Glutamatergic neuron (in vitro differentiated cells): ENCODE measurements around the gene CTU2. TPM values are rescaled to one million over a fixed set of nuclear protein-coding genes. Genes with fewer than 3 reads are reported as not detected.
"Not testable (repeated sequence)": the region's sequence is repeated elsewhere in the genome, so short reads cannot be mapped to it uniquely, and the experiment has no call there.

Experiments used
- DNase-seq: peaks from one replicate; pipeline ENCODE4 v3.0.0; 2022
- H3K27ac Mint-ChIP-seq: one replicate; pipeline ENCODE4 v1.8.0; 2020; ENCODE audit warnings: mild to moderate bottlenecking, mixed read lengths, inconsistent platforms; ENCODE audit not compliant: unreplicated experiment
- H3K27me3 Mint-ChIP-seq: one replicate; pipeline ENCODE4 v1.8.0; 2020; ENCODE audit warnings: mild to moderate bottlenecking, moderate library complexity, mixed read lengths, inconsistent platforms; ENCODE audit not compliant: unreplicated experiment
- H3K36me3 Mint-ChIP-seq: one replicate; pipeline ENCODE4 v1.8.0; 2020; ENCODE audit warnings: mild to moderate bottlenecking, mixed read lengths, inconsistent platforms; ENCODE audit not compliant: unreplicated experiment
- H3K4me1 Mint-ChIP-seq: one replicate; pipeline ENCODE4 v1.8.0; 2020; ENCODE audit warnings: mild to moderate bottlenecking, low read depth, mixed read lengths, inconsistent platforms; ENCODE audit not compliant: unreplicated experiment
- H3K4me3 Mint-ChIP-seq: one replicate; pipeline ENCODE4 v1.8.0; 2020; ENCODE audit warnings: mild to moderate bottlenecking, mixed read lengths, inconsistent platforms; ENCODE audit not compliant: unreplicated experiment
- H3K9me3 Mint-ChIP-seq: one replicate; pipeline ENCODE4 v1.8.0; 2020; ENCODE audit warnings: mild to moderate bottlenecking, moderate library complexity, mixed read lengths, inconsistent platforms; ENCODE audit not compliant: unreplicated experiment
- total RNA-seq: library from RNA; stranded (reverse); fragmentation: NEBNext Ultra II Directional; extraction: Animal tissue kit (Norgen Biotek cat#: 25700); gene quantifications from one replicate; pipeline ENCODE4 v1.2.1, GENCODE V29; 2021; ENCODE audit not compliant: unreplicated experiment
- TF ChIP-seq, protein P1 (sequence below): fragments of 200-600 bp; sonication (generic); IDR thresholded peaks from one replicate; pipeline ENCODE4 v1.5.0; 2021; ENCODE audit not compliant: partially characterized antibody, unreplicated experiment

CTU2 gene
- total RNA-seq, 1 donor from 2014 or later = 32.4 TPM

DNA sequence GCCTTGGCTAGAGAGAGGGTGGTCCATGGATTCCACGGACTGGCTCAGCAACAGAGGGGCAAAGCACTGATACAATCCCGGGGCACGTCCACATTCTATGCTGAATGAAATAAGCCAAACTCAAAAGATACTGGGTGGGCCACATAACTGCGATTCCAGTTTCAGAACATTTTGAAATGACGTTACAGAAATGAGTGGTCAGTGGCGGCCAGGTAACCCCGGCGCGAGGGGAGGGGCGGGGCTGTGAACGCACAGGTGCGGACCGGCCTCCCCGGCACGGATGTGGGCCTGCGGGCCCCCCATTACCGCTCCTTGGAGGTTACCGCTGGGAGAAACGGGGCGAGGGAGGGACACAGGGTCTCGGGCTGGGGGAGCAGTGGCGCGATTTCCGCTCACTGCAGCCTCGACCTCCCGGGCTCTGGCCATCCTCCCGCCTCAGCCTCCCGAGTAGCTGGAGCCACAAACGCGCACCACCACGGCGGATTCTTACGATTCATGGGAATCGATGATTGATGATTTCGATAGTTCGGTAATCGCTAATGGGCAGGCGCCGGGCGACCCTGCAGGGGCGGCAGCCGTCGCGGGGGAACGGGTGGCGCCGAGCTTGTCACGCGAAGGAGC, 44.0 kb upstream of the CTU2 start:
- H3K4me3 Mint-ChIP-seq = peak overlapping the region; percentile 87
- peaks cover 10% of the 10 kb centered on the region for H3K27me3 Mint-ChIP-seq
- peaks cover 8% of the 10 kb centered on the region for H3K9me3 Mint-ChIP-seq
- no peak for DNase-seq
- H3K36me3 Mint-ChIP-seq = no peaks in the 10 kb centered on the region
- TF ChIP-seq, protein P1, sequence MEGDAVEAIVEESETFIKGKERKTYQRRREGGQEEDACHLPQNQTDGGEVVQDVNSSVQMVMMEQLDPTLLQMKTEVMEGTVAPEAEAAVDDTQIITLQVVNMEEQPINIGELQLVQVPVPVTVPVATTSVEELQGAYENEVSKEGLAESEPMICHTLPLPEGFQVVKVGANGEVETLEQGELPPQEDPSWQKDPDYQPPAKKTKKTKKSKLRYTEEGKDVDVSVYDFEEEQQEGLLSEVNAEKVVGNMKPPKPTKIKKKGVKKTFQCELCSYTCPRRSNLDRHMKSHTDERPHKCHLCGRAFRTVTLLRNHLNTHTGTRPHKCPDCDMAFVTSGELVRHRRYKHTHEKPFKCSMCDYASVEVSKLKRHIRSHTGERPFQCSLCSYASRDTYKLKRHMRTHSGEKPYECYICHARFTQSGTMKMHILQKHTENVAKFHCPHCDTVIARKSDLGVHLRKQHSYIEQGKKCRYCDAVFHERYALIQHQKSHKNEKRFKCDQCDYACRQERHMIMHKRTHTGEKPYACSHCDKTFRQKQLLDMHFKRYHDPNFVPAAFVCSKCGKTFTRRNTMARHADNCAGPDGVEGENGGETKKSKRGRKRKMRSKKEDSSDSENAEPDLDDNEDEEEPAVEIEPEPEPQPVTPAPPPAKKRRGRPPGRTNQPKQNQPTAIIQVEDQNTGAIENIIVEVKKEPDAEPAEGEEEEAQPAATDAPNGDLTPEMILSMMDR = no peak
- peak overlapping the region; percentile 73 for H3K27ac Mint-ChIP-seq
- peaks cover 7% of the 10 kb centered on the region for H3K4me1 Mint-ChIP-seq

DNA sequence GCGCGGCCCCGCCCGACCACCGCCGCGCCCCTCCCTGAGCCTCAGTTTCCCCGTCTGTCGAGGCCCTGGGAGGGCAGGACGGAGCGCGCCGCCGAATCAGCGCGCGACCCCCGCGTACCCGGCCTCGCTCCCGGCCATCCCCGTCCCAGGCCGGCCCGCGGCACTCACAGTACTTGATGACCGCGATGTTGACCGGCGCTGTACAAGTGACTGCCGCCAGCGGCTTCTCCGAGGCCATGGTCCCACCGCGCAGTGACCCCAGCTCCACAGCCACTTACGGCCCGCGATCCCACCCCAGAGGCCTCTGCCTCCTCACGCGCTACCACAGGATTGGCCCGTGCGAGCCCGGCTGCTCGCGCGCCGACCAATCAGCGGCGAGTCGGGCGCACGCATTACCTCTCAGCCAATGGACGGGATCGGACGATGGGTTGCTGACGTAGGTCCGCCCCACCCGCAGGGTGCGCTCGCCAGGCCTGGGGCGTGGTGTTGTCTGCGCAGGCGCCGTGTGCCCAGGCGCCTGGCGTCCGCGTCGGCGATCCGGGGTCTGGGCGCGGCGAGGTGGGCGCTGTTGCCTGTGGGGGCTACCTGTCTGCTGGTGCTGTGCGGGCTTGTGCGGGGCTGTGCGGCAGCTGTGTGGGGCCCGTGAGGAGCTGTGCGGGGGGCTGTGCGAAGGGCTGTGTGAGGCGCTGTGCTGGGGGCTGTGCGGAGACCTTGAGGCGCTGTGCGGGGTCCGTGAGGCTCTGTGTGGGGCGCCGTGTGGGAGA, 43.3 kb upstream of the CTU2 start, which contains the start of gene MVD:
MVD (minus strand) TSS at position 249 of the 764 bp plus-strand sequence; CDS start at position 238, 11 bp downstream.
- peak within 1 kb of the TSS; percentile 91 for H3K4me3 Mint-ChIP-seq
- TF ChIP-seq, protein P1 = no peak
- H3K4me1 Mint-ChIP-seq = peaks cover 9% of the 10 kb centered on the region
- H3K9me3 Mint-ChIP-seq = peaks cover 10% of the 10 kb centered on the region
- peaks cover 11% of the 10 kb centered on the region for H3K27me3 Mint-ChIP-seq
- H3K36me3 Mint-ChIP-seq = no peaks in the 10 kb centered on the region
- DNase-seq = peak; percentile 96
- peak within 1 kb of the TSS; percentile 73 for H3K27ac Mint-ChIP-seq

DNA sequence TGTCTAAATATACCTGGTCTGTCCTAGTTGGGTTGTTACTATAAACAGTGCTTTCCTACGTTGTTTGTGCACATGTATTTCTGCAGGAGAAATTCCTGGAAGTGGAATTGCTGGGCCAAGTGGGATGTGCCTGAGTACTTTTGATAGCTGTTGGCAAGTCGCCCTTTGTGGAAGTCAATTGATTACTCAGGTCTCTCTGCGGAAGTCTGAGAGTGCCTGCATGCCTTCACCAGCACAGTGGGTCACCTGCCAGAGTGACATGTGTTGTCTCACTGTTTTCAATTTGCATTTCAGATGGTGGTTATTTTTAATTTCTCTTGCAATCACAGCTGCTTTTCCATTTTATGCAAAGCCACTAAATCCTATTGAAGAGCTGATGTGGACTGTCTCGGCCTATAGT, 41.2 kb upstream of the CTU2 start:
- DNase-seq = no peak
- Mint-ChIP-seq H3K27me3 (peaks cover 11% of the 10 kb centered on the region), H3K27ac (no peak overlapping the region), H3K9me3 (peaks cover 11% of the 10 kb centered on the region), H3K4me1 (peaks cover 4% of the 10 kb centered on the region), H3K4me3 (peak overlapping the region; percentile 41), H3K36me3 (no peaks in the 10 kb centered on the region)
- TF ChIP-seq, protein P1 = no peak

DNA sequence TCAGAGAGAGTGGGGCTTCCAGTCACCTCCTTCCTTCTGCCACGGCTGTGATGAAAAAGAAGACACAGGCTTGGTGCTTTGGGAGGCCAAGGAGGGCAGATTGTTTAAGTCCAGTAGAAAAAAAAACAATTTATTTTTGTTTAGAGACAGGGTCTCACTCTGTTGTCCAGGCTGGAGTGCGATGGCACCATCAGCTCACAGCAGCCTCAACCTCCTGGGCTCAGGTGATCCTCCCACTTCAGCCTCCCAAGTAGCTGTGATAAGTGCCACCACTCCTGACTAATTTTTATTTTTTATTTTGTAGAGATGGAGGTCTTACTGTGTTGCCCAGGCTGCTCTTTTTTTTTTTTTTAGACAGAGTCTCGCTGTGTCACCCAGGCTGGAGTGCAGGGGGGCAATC, 40.7 kb upstream of the CTU2 start:
- Mint-ChIP-seq H3K4me3 (no peak overlapping the region), H3K27me3 (peaks cover 11% of the 10 kb centered on the region), H3K4me1 (peaks cover 4% of the 10 kb centered on the region), H3K9me3 (peaks cover 11% of the 10 kb centered on the region), H3K27ac (no peak overlapping the region), H3K36me3 (no peaks in the 10 kb centered on the region)
- no peak for DNase-seq
- TF ChIP-seq, protein P1 = no peak

DNA sequence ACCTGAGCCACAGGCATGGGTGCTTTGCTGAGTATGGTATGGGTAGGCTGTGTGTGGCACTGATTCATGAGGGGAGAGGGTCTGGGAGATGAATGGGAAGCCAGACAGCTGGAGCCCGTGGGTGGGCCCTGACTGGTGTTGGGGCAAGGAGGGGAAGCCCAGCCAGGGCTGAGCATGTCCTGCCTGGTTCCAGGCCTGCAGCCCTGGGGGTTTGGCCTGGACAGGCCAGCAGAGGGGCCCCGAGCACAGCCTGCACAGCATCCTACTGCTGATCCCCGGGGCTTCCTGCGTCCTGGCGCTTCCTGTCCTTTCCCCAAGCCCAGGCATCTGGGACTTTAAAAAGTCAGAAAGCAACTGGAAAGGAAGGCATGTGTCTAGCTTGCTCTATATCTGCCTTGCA, 38.8 kb upstream of the CTU2 start:
- no peak overlapping the region for H3K27ac Mint-ChIP-seq

DNA sequence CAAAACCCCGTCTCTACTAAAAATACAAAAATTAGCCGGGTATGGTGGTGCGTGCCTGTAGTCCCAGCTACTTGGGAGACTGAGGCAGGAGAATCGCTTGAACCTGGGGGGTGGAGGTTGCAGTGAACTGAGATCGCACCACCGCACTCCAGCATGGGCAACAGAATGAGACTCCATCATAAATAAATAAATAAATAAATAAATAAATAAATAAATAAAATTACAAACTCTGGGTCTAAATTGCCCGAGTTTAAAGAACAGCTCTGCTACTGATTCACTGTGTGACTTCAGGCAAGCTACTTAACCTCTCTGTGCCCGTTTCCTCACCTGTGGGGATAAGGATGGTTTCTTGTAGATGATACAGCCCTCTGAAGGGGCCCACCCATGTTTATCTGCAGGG, 36.8 kb upstream of the CTU2 start:
- H3K9me3 Mint-ChIP-seq, H3K4me3 Mint-ChIP-seq, H3K27me3 Mint-ChIP-seq: not testable (repeated sequence)

More for the DNA sequence above, 38.8 kb upstream of the CTU2 start:
- peaks cover 9% of the 10 kb centered on the region for H3K9me3 Mint-ChIP-seq
- DNase-seq = no peak
- no peaks in the 10 kb centered on the region for H3K36me3 Mint-ChIP-seq
- H3K4me3 Mint-ChIP-seq = no peak overlapping the region
- peaks cover 2% of the 10 kb centered on the region for H3K4me1 Mint-ChIP-seq
- H3K27me3 Mint-ChIP-seq = peaks cover 9% of the 10 kb centered on the region
- TF ChIP-seq, protein P1 = no peak

More for the DNA sequence above, 36.8 kb upstream of the CTU2 start:
- not testable (repeated sequence) for DNase-seq, H3K36me3 Mint-ChIP-seq, H3K27ac Mint-ChIP-seq, H3K4me1 Mint-ChIP-seq
